GM10847 (cell line): Measurements from ENCODE around the gene LCOR.

Source experiments
- POLR2A ChIP-seq: IDR thresholded peaks from 2 replicates; pipeline ENCODE4 v1.6.1; 2011; ENCODE audit not compliant: insufficient read length; ENCODE audit errors: extremely low read depth

The LCOR gene

GRCh38 chr10:96833220-96834001 lies 1.3 kb downstream of the LCOR start:
- TF ChIP-seq POLR2A, result no peak

- TF ChIP-seq POLR2A, result no peak
Observed at GRCh38 chr10:96834120-96834519, 2.0 kb downstream of the LCOR start.

GRCh38 chr10:96835899-96836298 lies 3.8 kb downstream of the LCOR start:
- no peak for TF ChIP-seq POLR2A

- TF ChIP-seq POLR2A, result no peak
Observed at GRCh38 chr10:96838529-96838928, 6.4 kb downstream of the LCOR start.

GRCh38 chr10:96840841-96841518 lies 8.9 kb downstream of the LCOR start:
- TF ChIP-seq POLR2A, result no peak

GRCh38 chr10:96842896-96843723 lies 11.0 kb downstream of the LCOR start:
- no peak for TF ChIP-seq POLR2A

GRCh38 chr10:96843823-96844222 lies 11.7 kb downstream of the LCOR start:
- TF ChIP-seq POLR2A, result no peak

- TF ChIP-seq POLR2A, result no peak
Observed at GRCh38 chr10:96846395-96846794, 14.3 kb downstream of the LCOR start.

- no peak for TF ChIP-seq POLR2A
Observed at GRCh38 chr10:96846926-96847325, 14.8 kb downstream of the LCOR start.

GRCh38 chr10:96850113-96850512 lies 18.0 kb downstream of the LCOR start:
- TF ChIP-seq POLR2A, result no peak

- no peak for TF ChIP-seq POLR2A
Observed at GRCh38 chr10:96850825-96851224, 18.7 kb downstream of the LCOR start.

- TF ChIP-seq POLR2A, result no peak
Observed at GRCh38 chr10:96851281-96851680, 19.2 kb downstream of the LCOR start.

GRCh38 chr10:96856317-96856716 lies 24.2 kb downstream of the LCOR start:
- no peak for TF ChIP-seq POLR2A

- TF ChIP-seq POLR2A, result no peak
Observed at GRCh38 chr10:96857301-96858012, 25.4 kb downstream of the LCOR start.

GRCh38 chr10:96858038-96858705 lies 26.1 kb downstream of the LCOR start:
- TF ChIP-seq POLR2A, result no peak

GRCh38 chr10:96858706-96859050 lies 26.6 kb downstream of the LCOR start:
- no peak for TF ChIP-seq POLR2A
